Type B pancreatic cell (in vitro differentiated cells): ENCODE data around the gene C17orf107. TPM values are rescaled to one million over a fixed set of nuclear protein-coding genes. Genes with fewer than 3 reads are reported as not detected.

Experiments
- DNase-seq: peaks from one replicate; pipeline ENCODE4 v3.0.0; 2021; ENCODE audit warnings: mixed read lengths; ENCODE audit not compliant: unreplicated experiment; ENCODE audit errors: extremely low spot score
- H3K27ac Mint-ChIP-seq: 2 replicates; pipeline ENCODE4 v1.8.0; 2021; ENCODE audit warnings: mild to moderate bottlenecking, mixed read lengths
- H3K27me3 Mint-ChIP-seq: 2 replicates; pipeline ENCODE4 v1.8.0; 2021; ENCODE audit warnings: mixed read lengths
- H3K36me3 Mint-ChIP-seq: 2 replicates; pipeline ENCODE4 v1.8.0; 2021; ENCODE audit warnings: mixed read lengths
- H3K4me1 Mint-ChIP-seq: one replicate; pipeline ENCODE4 v1.8.0; 2021; ENCODE audit warnings: mixed read lengths; ENCODE audit not compliant: unreplicated experiment
- H3K4me3 Mint-ChIP-seq: 2 replicates; pipeline ENCODE4 v1.8.0; 2021; ENCODE audit warnings: mild to moderate bottlenecking, mixed read lengths
- H3K9me3 Mint-ChIP-seq: 2 replicates; pipeline ENCODE4 v1.8.0; 2021; ENCODE audit warnings: mixed read lengths
- CTCF ChIP-seq: fragments of 200-600 bp; sonication (generic); conservative IDR thresholded peaks from 2 replicates; pipeline ENCODE4 v1.5.0; 2021; ENCODE audit warnings: antibody characterized with exemption, mild to moderate bottlenecking
- total RNA-seq: library from RNA; stranded (reverse); gene quantifications from 2 replicates; pipeline ENCODE4 v1.2.1, GENCODE V29; 2021; ENCODE audit warnings: low replicate concordance

The C17orf107 gene
- total RNA-seq, 1 donor from 2014 or later, result 4.4 TPM

- H3K36me3 Mint-ChIP-seq, result peaks cover 13% of the 10 kb centered on the region
- H3K27ac Mint-ChIP-seq, result peak overlapping the region; percentile 97
- no peaks in the 10 kb centered on the region for H3K9me3 Mint-ChIP-seq
- peak overlapping the region; percentile 96 for H3K4me3 Mint-ChIP-seq
- no peak for DNase-seq
- TF ChIP-seq CTCF, result no peak
- H3K4me1 Mint-ChIP-seq, result peaks cover 36% of the 10 kb centered on the region
- H3K27me3 Mint-ChIP-seq, result no peaks in the 10 kb centered on the region
Observed at GRCh38 chr17:4949321-4950074, 50.2 kb downstream of the C17orf107 start.

- TF ChIP-seq CTCF, result no peak
- DNase-seq, result no peak
- H3K27me3 Mint-ChIP-seq, result no peaks in the 10 kb centered on the region
- H3K27ac Mint-ChIP-seq, result peak overlapping the region; percentile 72
- H3K4me1 Mint-ChIP-seq, result peaks cover 32% of the 10 kb centered on the region
- H3K9me3 Mint-ChIP-seq, result no peaks in the 10 kb centered on the region
- H3K4me3 Mint-ChIP-seq, result peak overlapping the region; percentile 84
- H3K36me3 Mint-ChIP-seq, result peaks cover 9% of the 10 kb centered on the region
Observed at GRCh38 chr17:4950075-4950745, 50.9 kb downstream of the C17orf107 start.

GRCh38 chr17:4950746-4951204 is 51.4 kb downstream of the C17orf107 start, which contains the start of gene ENO3:
TSS of gene ENO3 (plus strand) at chr17:4951119. CDS start at chr17:4951830, 711 bp downstream.
- TF ChIP-seq CTCF, result no peak
- H3K9me3 Mint-ChIP-seq, result no peaks in the 10 kb centered on the region
- no peaks in the 10 kb centered on the region for H3K27me3 Mint-ChIP-seq
- DNase-seq, result no peak
- peaks cover 5% of the 10 kb centered on the region for H3K36me3 Mint-ChIP-seq
- peak within 1 kb of the TSS; percentile 84 for H3K4me3 Mint-ChIP-seq
- peak within 1 kb of the TSS; percentile 72 for H3K27ac Mint-ChIP-seq
- peaks cover 27% of the 10 kb centered on the region for H3K4me1 Mint-ChIP-seq

GRCh38 chr17:4951486-4951885 is 52.1 kb downstream of the C17orf107 start:
- peak overlapping the region; percentile 84 for H3K4me3 Mint-ChIP-seq
- peaks cover 5% of the 10 kb centered on the region for H3K36me3 Mint-ChIP-seq
- TF ChIP-seq CTCF, result no peak

More at GRCh38 chr17:4951486-4951885, 52.1 kb downstream of the C17orf107 start:
- peaks cover 27% of the 10 kb centered on the region for H3K4me1 Mint-ChIP-seq
- peak overlapping the region; percentile 72 for H3K27ac Mint-ChIP-seq
- no peak for DNase-seq
- no peaks in the 10 kb centered on the region for H3K9me3 Mint-ChIP-seq
- no peaks in the 10 kb centered on the region for H3K27me3 Mint-ChIP-seq

Other genes starting within 250 kb of the C17orf107 start
- 72.7 and 92.9 TPM in 2 replicates for gene PELP1, start 195.4 kb upstream of the C17orf107 start, total RNA-seq
- 22.9 and 47.4 TPM in 2 replicates for gene ARRB2, start 188.9 kb upstream of the C17orf107 start, total RNA-seq
- 17.6 and 21.8 TPM in 2 replicates for gene MED11, start 168.1 kb upstream of the C17orf107 start, total RNA-seq
- 0.70 and 1.4 TPM in 2 replicates for gene ZMYND15, start 159.7 kb upstream of the C17orf107 start, total RNA-seq
- 15.2 and 23.0 TPM in 2 replicates for gene CXCL16, start 159.6 kb upstream of the C17orf107 start, total RNA-seq
- gene TM4SF5, start 127.7 kb upstream of the C17orf107 start, total RNA-seq, result 5.3 and 9.6 TPM in 2 replicates
- 1.2 and 1.8 TPM in 2 replicates for gene VMO1, start 113.2 kb upstream of the C17orf107 start, total RNA-seq
- gene GLTPD2, start 110.6 kb upstream of the C17orf107 start, total RNA-seq, result 4.7 and 9.8 TPM in 2 replicates
- gene PSMB6, start 103.4 kb upstream of the C17orf107 start, total RNA-seq, result 117 and 124 TPM in 2 replicates
- gene PLD2, start 92.4 kb upstream of the C17orf107 start, total RNA-seq, result 58.7 and 69.3 TPM in 2 replicates
- 111 and 204 TPM in 2 replicates for gene MINK1, start 66.2 kb upstream of the C17orf107 start, total RNA-seq
- gene CHRNE, start 3.6 kb downstream of the C17orf107 start, total RNA-seq, result 0.27 and 0.52 TPM in 2 replicates
- gene GP1BA, start 32.7 kb downstream of the C17orf107 start, total RNA-seq, result not detected in 2 replicates
- 60.2 and 63.6 TPM in 2 replicates for gene SLC25A11, start 40.5 kb downstream of the C17orf107 start, total RNA-seq
- gene RNF167, start 40.7 kb downstream of the C17orf107 start, total RNA-seq, result 98.8 and 132 TPM in 2 replicates
- 404 and 455 TPM in 2 replicates for gene PFN1, start 49.0 kb downstream of the C17orf107 start, total RNA-seq
- gene ENO3, start 51.6 kb downstream of the C17orf107 start, total RNA-seq, result 4.8 and 24.0 TPM in 2 replicates
- 60.5 and 73.1 TPM in 2 replicates for gene SPAG7, start 68.3 kb downstream of the C17orf107 start, total RNA-seq
- 26.3 and 35.6 TPM in 2 replicates for gene CAMTA2, start 88.1 kb downstream of the C17orf107 start, total RNA-seq
- 0.72 and 0.86 TPM in 2 replicates for gene INCA1, start 98.0 kb downstream of the C17orf107 start, total RNA-seq
- 102 and 130 TPM in 2 replicates for gene KIF1C, start 98.4 kb downstream of the C17orf107 start, total RNA-seq
- 0.19 and 1.5 TPM in 2 replicates for gene SLC52A1, start 135.9 kb downstream of the C17orf107 start, total RNA-seq
- gene ZFP3, start 178.9 kb downstream of the C17orf107 start, total RNA-seq, result 0.53 and 2.3 TPM in 2 replicates
- 16.2 and 25.8 TPM in 2 replicates for gene ZNF232, start 212.3 kb downstream of the C17orf107 start, total RNA-seq
- 0.07 and 0.22 TPM in 2 replicates for gene USP6, start 216.5 kb downstream of the C17orf107 start, total RNA-seq